HG02840 (cell line): ENCODE results near the gene AXL.
"Not testable (repeated sequence)": the region's sequence is repeated elsewhere in the genome, so short reads cannot be mapped to it uniquely, and the experiment has no call there.

Experiments used
- ATAC-seq: cut with Tn5 transposase; IDR thresholded peaks from one replicate; pipeline ENCODE4 v1.9.1; 2021; ENCODE audit warnings: mild to moderate bottlenecking, moderate library complexity, moderate number of reproducible peaks; ENCODE audit not compliant: unreplicated experiment, low FRiP score

AXL gene

DNA sequence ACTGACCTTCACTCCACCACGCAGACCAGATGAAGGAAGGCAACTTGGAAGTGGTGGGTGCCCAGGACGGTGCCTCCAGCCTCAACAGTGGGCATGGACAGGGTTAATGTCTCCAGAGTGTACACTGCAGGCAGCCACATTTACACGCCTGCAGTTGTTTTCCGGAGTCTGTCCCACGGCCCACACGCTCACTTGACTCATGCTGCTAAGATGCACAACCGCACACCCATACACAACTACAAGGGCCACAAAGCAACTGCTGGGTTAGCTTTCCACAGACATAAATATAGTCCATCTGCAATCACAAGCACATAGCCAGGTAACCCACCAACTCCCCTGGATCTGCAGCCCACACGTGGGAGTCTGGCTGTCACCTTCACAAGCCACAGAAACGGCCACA, 12.6 kb upstream of the AXL start:
- no peak for ATAC-seq

DNA sequence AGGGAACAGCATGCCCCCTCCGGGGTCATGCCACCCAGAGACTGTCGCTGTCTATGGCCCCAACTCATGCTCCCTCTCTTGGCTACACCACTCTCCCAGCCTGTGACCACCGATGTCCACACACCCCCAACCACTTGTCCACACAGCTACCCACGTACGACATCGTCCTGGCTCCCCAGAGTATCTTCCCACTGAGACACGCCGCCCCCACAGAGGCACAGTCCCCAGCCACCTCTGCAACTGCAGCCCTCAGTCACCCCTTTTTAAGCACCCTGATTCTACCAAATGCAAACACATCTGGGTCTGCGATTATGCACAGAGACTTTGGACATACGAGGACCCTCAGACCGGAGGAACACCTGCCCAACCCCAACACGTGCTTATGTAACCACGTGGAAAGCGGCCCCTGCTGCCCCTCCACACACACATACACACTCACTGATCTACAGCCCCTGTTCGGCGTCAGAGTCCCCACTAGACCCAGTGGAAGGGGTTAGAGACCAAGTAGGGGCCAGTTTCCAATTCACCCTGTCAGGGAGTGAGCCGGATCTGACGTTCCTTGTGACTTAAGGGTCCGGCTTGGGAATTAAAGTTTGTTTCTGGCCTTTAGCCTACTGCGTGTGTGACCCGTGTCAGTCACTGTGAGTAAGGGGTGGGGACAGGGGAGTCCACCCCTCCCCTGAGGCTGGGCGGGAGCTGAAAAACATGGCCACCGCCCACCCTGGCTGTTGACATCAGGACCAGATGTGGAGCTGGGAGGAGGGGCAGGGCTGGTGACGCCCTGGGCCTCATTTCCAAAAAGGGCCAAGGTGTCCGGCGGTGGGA, 11.9 kb upstream of the AXL start:
- no peak for ATAC-seq

DNA sequence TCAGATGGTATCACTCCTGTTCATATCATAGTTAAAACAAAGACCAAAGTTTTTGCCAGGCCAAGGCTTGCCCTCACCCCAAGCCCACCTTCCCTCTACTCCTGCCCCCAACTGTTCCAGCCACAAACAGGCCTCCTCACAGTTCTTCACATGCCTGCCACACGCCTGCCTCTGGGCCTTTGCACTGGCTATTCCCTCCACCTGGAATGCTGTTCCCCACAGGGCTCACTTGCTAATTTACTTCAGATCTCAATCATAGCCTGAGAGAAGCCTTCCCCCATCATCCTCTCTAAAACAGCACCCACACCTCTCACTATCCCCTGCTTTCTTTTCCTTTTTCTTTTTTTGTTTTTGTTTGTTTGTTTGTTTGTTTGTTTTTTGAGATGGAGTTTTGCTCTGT, 4.9 kb upstream of the AXL start:
- no peak for ATAC-seq

DNA sequence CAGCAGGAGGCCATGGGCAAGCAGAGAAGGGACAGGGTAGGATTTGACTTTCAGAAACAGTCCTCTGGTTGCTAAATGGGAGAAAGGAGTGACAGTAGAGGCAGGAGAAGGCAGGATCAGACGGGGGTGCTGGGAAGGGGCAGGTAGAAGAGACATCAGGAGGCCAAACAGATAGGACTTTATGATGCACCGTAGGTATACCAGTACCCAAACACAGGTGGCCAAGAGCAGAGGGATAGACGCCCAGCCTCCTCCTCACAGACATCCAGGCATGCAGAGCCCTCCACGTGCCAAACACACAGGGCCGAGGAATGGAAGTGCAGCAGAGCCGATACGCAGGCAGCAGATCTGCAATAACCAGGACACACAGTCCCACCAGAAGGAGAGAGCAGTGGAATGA, 1.3 kb upstream of the AXL start:
- ATAC-seq = no peak

DNA sequence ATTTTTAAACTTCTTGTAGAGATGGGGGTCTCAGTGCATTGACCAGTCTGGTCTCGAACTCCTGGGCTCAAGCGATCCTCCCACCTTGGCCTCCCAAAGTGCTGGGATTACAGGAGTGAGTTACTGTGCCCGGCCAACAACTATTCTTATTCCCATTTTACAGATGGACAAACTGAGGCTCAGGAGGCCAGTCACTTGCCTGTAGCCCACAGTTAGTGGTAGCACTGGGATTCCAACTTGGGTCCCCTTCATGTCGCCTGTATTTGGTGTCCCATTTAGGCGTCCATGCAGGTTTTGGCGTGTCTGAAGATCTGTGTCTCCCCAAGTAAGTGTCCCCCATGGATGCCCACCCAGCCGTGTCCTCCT, 791 bp upstream of the AXL start:
- no peak for ATAC-seq

DNA sequence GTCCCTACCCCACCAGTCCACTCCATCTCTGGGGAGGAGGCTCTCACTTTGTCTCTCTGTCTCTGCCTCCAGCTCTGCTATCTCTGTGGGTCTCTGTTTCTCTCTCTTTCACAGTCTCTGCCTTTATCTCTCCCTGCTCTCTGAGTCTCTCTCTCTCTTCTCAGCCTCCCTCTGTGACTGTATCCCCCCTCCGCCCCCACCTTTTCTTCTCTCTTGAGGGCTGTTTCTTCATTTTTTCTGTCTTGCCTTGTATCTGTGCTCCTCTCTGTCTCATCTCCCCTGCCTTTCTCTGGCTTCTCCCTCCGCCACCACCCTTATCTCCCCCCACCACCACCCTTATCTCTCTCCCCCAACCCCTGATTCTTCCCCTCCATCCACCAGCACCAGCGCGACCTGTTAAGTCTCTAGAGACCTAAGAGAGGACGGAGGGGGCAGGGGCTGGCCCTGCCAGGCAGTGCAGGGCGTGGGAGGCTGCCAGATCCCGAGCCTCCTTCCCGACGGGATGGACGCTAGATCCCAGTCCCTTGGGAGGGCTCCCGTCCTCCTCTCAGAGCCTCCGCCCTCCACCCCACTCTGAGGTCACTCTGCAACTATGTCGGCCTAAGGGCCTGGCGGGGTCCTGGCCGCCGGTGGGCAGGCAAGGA, 1.0 kb downstream of the AXL start:
- no peak for ATAC-seq

DNA sequence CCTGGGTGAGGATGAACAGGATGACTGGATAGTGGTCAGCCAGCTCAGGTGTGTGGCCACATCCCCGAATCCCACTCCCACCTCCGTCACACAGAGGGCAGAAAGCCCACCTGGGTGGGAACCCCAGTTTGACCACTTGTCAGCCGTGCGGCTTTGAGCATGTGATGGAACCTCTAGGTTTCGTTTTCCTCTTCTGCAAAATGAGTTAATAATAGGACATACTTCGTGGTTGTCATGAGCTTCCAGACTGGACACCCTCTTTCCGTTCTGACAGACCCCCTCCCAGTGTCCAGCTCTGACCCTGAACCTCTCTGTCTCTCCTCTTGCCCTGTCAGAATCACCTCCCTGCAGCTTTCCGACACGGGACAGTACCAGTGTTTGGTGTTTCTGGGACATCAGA, 1.8 kb downstream of the AXL start:
- no peak for ATAC-seq

DNA sequence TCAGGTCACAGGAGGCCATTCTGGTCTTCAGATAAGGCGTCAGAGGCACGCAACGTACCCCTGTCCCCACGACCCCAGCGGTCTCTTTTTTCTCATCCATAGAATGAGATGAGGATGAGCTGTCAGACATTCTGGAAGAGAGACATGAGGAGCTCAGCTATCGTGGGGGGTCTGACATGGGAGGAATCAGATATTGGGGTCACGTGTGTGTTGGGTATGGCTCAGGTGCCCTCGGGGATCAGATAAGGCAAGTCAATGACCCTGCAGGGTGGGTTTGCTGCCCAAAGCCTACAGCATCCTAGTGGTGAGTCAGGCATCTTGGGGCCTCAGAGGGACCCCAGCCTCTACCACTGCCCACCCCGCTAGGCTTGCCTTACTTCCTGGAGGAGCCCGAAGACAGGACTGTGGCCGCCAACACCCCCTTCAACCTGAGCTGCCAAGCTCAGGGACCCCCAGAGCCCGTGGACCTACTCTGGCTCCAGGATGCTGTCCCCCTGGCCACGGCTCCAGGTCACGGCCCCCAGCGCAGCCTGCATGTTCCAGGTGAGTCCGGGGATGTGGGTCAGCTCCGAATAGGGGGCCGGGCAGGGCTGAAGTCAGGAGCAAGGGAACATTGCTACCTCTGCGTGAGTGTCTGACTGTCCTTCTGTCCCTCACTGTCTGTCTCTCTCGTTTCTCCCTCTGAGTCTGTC, 2.6 kb downstream of the AXL start:
- ATAC-seq = no peak

DNA sequence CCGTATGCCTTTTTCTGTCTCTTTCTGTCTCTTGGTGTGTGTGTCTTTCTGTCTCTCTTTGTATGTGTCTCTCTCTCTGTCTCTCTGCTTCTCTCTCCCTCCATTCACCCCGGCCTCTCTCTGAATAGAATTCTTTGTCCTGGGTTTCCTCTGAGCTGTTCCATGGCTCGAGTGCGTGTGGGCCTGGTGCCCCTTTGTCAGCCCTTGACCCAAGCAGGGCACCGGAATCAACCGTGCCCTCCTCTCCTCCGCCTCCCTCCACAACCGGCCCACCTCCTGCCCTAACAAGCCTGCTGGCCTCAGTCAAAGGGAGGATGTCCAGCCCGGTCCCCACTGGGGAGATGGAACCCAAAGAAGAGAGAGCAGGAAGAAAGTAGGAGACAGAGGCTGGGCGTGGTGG, 3.2 kb downstream of the AXL start:
- no peak for ATAC-seq

DNA sequence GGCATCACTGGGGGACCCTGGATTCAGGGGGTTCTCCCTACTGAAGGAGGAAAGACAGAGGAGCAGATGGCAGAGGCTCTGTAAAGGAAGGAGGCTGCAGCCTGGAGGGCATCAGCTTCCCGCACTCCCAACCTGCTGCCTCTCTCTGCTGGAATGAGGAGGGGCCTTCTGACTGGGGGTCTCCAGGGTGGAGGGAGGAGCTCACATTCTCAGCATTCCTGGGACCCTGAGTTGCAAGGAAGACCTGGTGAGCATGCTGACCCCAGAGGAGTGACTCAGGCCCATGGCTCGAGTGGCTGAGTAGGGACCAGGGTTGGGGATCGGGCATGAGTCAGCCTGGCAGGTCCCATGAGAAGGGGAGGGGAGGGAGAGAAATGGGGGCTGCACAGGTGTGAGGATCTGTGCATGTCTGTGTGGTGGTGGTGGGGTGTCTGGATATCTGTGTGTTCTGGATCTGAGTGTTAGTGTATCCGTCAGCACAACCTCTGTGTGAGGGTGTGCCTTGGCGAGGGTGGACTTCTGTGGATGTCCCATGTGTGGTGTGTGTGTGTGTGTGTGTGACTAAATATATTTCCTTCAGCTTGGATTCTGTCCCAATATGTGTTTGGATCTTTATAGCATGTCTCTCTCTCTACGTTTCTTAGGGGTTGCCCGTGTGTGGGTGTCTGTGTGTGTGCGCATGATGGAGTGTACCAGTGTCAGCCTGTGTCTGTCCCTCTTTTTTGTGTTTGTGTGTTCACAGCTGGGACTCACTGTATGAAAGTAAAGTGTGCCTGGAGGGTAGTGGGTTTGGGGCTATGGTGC, 4.6 kb downstream of the AXL start:
- ATAC-seq = no peak

DNA sequence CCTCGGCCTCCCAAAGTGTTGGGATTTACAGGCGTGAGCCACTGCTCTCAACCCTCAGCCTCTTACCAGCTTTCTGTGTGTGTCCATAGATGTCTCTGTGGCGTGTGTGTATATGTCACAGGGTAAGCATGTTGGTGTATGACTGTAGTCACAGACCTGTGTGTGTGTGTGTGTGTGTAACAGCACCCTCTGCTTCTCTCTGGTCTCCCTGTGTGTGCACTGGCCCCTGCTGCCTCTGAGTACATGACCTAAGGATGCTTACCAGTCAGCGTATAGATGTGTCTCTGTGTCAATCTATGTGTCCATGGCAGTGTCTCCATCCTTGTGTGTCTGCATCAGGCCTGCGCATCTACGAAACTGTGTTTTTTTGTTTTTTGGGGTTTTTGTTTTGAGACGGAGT, 5.6 kb downstream of the AXL start:
- ATAC-seq = no peak

DNA sequence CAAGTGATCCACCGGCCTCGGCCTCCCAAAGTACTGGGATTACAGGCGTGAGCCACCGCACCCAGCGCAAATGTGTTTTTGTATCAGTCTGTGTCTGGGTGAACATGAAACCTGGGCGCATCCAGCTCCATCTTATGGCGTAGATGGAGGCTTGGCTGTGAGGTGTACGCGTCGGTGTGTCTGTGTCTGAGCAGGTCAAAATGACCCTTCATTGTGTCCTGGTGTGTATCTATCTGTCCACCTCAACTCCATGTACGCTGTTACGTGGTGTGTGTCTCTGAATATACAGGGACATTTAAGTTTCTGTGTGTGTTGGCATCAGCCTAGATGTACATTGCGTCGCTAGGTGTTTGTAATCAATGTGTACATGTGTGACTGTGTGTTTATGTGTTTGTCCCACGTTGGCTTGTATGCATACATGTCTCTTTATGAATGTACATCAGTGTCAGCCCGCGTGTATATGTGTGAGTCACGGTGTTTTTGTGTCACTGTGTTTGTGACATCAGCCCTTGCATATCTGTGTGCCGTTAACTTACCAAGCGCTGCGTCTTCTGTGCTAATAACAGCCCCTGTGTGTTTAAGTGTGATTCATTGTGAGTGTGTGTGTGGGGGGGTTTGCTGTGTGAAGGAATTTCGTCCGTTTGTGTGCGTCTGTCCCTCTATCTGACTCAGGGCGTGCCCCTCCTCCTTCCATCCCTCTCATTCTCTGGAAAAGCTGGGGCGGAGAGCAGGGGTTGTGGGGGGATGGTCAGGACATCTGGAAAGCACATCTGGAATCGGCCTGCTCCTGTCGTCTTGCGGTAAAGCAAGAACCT, 6.4 kb downstream of the AXL start:
- ATAC-seq = no peak

DNA sequence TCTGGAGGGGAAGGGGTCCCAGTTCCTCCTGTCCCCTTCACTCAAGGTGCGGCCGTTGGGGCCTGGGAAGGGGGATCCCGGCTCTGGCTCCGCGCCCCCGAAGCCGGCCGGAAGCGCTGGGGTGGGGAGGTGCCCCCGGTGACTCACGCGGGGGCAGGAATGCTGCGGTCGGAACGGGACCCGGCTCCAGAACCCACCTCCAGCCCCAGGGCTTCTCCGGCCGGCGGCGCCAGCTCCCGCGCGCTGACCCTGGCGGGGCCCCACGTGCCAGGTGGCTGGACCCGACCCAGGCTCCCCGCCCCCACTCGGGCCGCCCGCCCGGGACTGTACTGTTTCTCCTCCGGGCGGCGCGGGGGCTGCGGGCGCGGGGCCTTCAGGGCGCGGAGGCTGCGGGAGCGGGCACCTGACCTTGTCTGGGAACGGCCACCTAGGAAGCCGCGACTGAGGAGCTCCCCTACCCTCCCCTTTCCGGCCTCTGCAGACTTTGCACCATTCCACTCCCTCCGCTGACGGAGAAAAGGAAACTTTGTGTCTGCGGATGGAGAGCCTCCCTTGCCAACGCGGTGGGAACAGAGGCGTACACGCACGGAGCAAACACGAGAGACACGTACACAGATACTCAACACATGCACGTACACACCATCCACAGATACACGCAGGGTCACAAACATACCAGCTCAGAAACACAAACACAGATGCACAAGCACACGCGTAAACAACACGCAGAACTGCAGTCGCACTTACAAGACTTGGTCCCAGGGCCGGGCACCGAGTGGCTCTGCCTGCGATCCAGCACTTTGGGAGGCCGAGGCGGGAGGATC, 7.2 kb downstream of the AXL start:
- ATAC-seq = no peak

DNA sequence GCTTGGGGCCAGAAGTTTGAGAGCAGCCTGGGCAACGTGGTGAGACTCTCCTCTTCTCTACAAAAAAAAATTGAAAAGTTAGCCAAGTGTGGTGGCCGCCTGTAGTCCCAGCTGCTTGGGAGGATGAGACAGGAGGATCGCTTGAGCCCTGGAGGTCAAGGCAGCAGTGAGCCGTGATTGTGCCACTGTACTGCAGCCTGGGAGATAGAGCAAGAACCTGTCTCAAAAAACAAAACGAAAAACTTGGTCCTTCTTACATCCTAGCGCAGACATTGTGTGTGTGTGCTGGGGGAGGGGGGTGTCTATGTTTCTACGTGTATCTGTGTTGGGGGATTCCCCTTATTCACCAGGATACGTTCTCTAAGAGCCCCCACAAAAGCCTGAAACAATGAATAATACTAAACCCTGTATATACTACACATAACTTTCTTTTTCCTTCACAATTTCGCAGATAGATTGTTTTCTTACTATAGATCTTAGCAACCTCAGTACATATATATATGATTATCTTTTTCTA, 7.9 kb downstream of the AXL start:
- ATAC-seq = no peak

DNA sequence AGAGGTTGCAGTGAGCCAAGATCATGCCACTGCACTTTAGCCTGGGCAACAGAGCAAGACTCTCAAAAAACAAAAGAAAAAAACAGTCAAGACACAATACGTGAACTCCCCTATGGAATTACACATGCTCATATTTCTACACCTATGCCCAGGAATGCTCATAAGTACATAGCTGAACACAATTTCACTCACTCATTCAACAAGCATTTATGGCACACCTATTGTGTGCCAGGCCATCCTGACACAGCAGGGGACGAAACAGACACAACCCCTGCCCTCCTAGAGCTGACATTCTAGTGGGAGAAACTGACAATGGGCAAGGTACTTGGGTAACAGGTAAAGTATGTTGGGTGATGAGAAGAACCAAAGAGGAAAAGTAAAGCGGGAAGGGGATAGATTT, 9.5 kb downstream of the AXL start:
- no peak for ATAC-seq

DNA sequence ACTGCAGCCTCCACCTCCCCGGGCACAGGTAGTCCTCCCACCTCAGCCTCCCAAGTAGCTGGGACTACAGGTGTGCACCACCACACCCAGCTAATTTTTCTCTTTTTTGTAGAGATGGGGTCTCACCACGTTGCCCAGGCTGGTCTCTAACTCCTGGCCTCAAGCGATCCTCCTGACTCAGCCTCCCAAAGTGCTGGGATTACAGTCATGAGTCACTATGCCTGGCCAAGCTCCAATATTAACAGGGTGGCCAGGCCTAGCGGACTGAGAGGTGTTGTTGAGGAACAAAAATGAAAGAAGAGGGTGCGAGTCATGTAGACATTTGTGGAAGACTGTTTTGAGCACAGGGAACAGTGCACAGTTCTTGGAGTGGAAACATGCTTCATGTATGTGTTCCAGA, 10.3 kb downstream of the AXL start:
- ATAC-seq = not testable (repeated sequence)

DNA sequence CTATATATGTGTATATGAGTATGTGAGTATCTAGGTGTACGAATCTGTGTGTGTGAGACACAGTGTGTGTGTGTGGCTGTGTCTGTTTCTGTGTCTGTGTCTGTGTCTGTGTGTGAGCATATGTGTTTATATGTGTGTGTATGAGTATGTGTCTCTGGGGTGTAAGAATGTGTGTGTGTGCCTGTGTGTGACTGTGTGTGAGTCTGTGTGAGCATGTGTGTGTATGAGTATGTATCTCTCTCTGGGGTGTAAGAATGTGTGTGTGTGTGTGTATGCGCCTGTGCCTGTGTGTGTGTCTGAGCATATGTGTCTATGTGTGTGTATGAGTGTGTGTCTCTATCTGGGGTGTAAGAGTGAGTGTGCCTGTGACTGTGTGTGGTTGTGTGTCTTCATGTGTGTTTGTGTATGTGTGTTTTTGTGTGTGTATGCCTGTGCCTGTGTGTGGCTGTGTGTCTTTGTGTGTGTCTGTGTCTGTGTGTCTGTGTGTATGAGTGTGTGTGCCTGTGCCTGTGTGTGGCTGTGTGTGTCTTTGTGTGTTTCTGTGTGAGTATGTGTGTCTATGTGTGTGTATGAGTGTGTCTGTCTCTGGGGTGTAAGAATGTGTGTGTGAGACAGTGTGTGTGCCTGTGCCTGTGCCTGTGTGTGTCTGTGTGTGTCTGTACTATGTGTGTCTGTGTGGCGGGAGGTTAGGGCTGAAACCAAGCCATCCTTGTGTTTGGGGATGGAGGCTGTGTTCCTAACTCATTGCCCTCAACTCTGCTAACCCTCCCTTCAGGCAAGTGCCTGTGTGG, 11.2 kb downstream of the AXL start:
- no peak for ATAC-seq

DNA sequence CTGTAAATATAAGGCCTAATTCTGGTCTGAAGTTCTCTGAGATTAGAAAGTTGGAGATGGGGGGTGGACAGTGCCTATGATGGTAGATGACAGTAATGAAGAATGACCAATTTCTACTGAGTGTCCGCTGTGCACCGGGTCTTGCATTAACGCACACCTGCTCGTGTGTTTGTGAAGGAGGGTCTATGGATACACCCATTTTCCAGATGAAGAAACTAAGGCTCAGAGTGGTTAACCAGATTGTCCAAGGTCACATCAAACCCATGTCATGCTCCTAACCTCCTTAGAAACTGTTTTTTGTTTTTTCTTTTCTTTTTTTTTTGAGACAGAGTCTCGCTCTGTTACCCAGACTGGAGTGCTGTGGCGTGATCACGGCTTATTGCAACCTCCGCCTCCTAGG, 13.7 kb downstream of the AXL start:
- ATAC-seq = no peak
